PC-3 (cell line): ENCODE measurements around the gene PSMD13. TPM values are rescaled to one million over a fixed set of nuclear protein-coding genes. Genes with fewer than 3 reads are reported as not detected.

Experiments
- ATAC-seq: fragments of 200-7000 bp; cut with Tn5 transposase; 2 replicates; pipeline ENCODE4 v1.9.1; 2020; ENCODE audit warnings: mild to moderate bottlenecking, moderate library complexity
- BruUV-seq: library from RNA; stranded (reverse); fragments of 400-500 nt; replicated peaks from 2 replicates; lab custom pipeline; 2021; lab: Mats Ljungman, UMichigan
- CTCF ChIA-PET: fragments of 300-600 bp; sonication (Branson Sonifier 250); formaldehyde crosslinking; loops from one replicate; lab custom pipeline; 2022; ENCODE audit warnings: antibody characterized with exemption; lab: Charles Lee
- POLR2A ChIA-PET: fragments of 300-600 bp; sonication (Branson Sonifier 250); formaldehyde crosslinking; loops from one replicate; lab custom pipeline; 2022; ENCODE audit warnings: antibody characterized with exemption; ENCODE audit not compliant: unreplicated experiment; lab: Charles Lee
- DNase-seq: peaks from one replicate; pipeline ENCODE4 v3.0.0-alpha.2; 2015
- H2AFZ ChIP-seq: fragments of 300-600 bp; sonication (generic); 2 replicates; pipeline ENCODE4 v1.6.0; 2016; ENCODE audit warnings: antibody characterized with exemption, low read length
- H3F3A ChIP-seq: fragments of 300-600 bp; sonication (generic); one replicate; pipeline ENCODE4 v1.6.0; 2017; ENCODE audit warnings: antibody characterized with exemption, low read length, control low read depth, mild to moderate bottlenecking; ENCODE audit not compliant: unreplicated experiment
- H3K27ac ChIP-seq: fragments of 300-600 bp; sonication (generic); 2 replicates; pipeline ENCODE4 v1.5.1; 2016; ENCODE audit warnings: mild to moderate bottlenecking, low read length
- H3K27me3 ChIP-seq: fragments of 300-600 bp; sonication (generic); 2 replicates; pipeline ENCODE4 v1.6.1; 2016; ENCODE audit warnings: low read length, mixed read lengths
- H3K36me3 ChIP-seq: fragments of 300-600 bp; sonication (generic); 2 replicates; pipeline ENCODE4 v1.6.1; 2016; ENCODE audit warnings: low read depth, mixed run types, low read length, mixed read lengths
- H3K4me1 ChIP-seq: fragments of 300-600 bp; sonication (generic); 2 replicates; pipeline ENCODE4 v1.5.1; 2016; ENCODE audit warnings: low read length; ENCODE audit not compliant: insufficient read depth
- H3K4me2 ChIP-seq: fragments of 300-600 bp; sonication (generic); 2 replicates; pipeline ENCODE4 v1.6.0; 2016; ENCODE audit warnings: low read length
- H3K4me3 ChIP-seq: fragments of 300-600 bp; sonication (generic); 2 replicates; pipeline ENCODE4 v1.5.1; 2016; ENCODE audit warnings: mild to moderate bottlenecking, low read length, mixed read lengths
- H3K79me2 ChIP-seq: fragments of 300-600 bp; sonication (generic); 2 replicates; pipeline ENCODE4 v1.6.1; 2017; ENCODE audit warnings: low read length, mixed read lengths
- H3K9ac ChIP-seq: fragments of 300-600 bp; sonication (generic); 2 replicates; pipeline ENCODE4 v1.6.0; 2016; ENCODE audit warnings: mild to moderate bottlenecking, low read length
- H3K9me2 ChIP-seq: fragments of 300-600 bp; sonication (generic); replicated peaks from 2 replicates; pipeline ENCODE4 v1.6.1; 2016; ENCODE audit warnings: mixed run types, low read length, mixed read lengths
- H3K9me3 ChIP-seq: fragments of 300-600 bp; sonication (generic); 2 replicates; pipeline ENCODE4 v1.6.1; 2016; ENCODE audit warnings: low read length, mixed read lengths
- H4K20me1 ChIP-seq: fragments of 300-600 bp; sonication (generic); 2 replicates; pipeline ENCODE4 v1.6.1; 2016; ENCODE audit warnings: low read length, mixed read lengths
- EZH2 ChIP-seq: fragments of 300-600 bp; sonication (generic); IDR thresholded peaks from one replicate; pipeline ENCODE4 v1.6.1; 2017; ENCODE audit warnings: antibody characterized with exemption, mild to moderate bottlenecking, low read length; ENCODE audit not compliant: unreplicated experiment
- EZH2phosphoT487 ChIP-seq: fragments of 300-600 bp; sonication (generic); IDR thresholded peaks from 2 replicates; pipeline ENCODE4 v1.6.1; 2018; ENCODE audit warnings: mild to moderate bottlenecking, antibody characterized with exemption, low read length, borderline replicate concordance
- intact Hi-C: fragments of 100-400 bp; cut with micrococcal nuclease; formaldehyde crosslinking; loops from 2 replicates; pipeline ENCODE4 v1.9.0; 2023
- total RNA-seq: library from RNA; depleted of rRNA; stranded (reverse); fragments of >200 nt; gene quantifications from 2 replicates; pipeline ENCODE4 v1.2.3, GENCODE V29; 2014
- TF ChIP-seq, protein P1 (sequence below): fragments of 300-600 bp; sonication (generic); conservative IDR thresholded peaks from 2 replicates; pipeline ENCODE4 v1.5.1; 2017; ENCODE audit warnings: antibody characterized with exemption, low read depth, mild to moderate bottlenecking, low read length

PSMD13 gene
- total RNA-seq, 1 experiment from 2014 or later: 255 TPM

DNA sequence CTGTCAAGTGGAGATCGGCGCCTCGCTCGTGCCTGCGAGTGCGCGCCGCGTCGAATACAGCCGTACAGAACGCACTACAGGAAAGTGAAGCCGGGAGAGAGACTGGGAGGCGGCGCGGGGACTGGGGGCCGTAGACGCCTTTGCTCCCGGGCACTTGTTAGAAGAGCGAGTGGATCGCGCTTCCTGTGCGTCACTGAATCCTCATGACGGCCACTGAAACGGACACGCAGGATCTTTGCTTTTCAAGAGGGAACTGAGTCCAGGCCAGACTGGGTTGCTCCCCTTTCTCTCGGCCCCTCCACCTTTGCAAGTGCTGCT, 29.0 kb upstream of the PSMD13 start:
- TF ChIP-seq EZH2phosphoT487 (no peak), EZH2 (no peak)
- TF ChIP-seq, protein P1, sequence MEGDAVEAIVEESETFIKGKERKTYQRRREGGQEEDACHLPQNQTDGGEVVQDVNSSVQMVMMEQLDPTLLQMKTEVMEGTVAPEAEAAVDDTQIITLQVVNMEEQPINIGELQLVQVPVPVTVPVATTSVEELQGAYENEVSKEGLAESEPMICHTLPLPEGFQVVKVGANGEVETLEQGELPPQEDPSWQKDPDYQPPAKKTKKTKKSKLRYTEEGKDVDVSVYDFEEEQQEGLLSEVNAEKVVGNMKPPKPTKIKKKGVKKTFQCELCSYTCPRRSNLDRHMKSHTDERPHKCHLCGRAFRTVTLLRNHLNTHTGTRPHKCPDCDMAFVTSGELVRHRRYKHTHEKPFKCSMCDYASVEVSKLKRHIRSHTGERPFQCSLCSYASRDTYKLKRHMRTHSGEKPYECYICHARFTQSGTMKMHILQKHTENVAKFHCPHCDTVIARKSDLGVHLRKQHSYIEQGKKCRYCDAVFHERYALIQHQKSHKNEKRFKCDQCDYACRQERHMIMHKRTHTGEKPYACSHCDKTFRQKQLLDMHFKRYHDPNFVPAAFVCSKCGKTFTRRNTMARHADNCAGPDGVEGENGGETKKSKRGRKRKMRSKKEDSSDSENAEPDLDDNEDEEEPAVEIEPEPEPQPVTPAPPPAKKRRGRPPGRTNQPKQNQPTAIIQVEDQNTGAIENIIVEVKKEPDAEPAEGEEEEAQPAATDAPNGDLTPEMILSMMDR: no peak
- peak overlapping the region; percentile 98 for H3K27ac ChIP-seq
- H3F3A ChIP-seq: no peaks in the 10 kb centered on the region
- H3K79me2 ChIP-seq: peaks cover 61% of the 10 kb centered on the region
- DNase-seq (peak; percentile 16), ATAC-seq (peak; percentile 13)
- H3K36me3 ChIP-seq: peaks cover 38% of the 10 kb centered on the region
- peak overlapping the region; percentile 98 for H3K9ac ChIP-seq
- peak overlapping the region; percentile 74 for H2AFZ ChIP-seq
- intact Hi-C loops: loop anchor here (1.0 kb wide), 1 partner anchor 28 kb away; the partner anchor contains the start of genes PSMD13 and SIRT3
- ChIA-PET CTCF (no interaction called here), POLR2A (interaction anchor here (0.6 to 1.0 kb wide), 4 partner anchors 19 to 299 kb away, joined by 3 to 8 read pairs (median 4); no protein-coding TSS in a partner anchor)
- BruUV-seq: TSS peak; percentile 85
- H3K4me3 ChIP-seq: peak overlapping the region; percentile 91
- no peaks in the 10 kb centered on the region for H3K27me3 ChIP-seq
- no peaks in the 10 kb centered on the region for H3K9me3 ChIP-seq
- H3K4me1 ChIP-seq: peaks cover 23% of the 10 kb centered on the region
- H3K4me2 ChIP-seq: peak overlapping the region; percentile 97
- no peaks in the 10 kb centered on the region for H3K9me2 ChIP-seq
- H4K20me1 ChIP-seq: no peaks in the 10 kb centered on the region

DNA sequence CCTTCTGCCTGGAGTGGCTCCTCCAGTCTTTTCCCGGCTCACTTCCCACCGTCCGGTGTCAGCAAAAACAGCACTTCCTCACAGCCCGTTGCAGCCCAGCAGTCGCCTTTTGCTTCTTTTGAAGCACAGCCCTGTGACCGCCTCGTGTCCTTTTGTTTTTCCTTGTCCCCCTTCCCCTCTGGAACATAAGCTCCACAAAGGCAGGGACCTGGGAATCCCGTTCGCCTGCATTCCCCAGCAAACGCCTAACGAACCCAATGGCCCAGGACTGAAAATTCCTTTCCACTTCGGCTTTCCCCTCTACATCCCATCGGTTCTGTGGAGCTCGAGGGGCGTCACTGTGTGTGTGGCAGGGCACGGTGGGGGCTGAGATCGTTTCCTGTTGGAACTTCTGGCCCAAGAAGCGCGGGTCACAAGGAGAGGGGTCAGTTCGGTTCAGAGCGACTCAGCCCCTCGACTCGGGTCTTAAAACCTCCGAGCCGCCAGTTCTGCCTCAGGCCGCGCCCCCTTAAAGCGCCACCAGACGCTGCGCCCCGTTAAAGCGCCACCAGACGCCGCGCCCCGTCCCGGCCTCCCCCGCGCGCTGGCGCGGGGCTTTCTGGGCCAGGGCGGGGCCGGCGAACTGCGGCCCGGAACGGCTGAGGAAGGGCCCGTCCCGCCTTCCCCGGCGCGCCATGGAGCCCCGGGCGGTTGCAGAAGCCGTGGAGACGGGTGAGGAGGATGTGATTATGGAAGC, 28.4 kb upstream of the PSMD13 start:
- no peak for TF ChIP-seq EZH2
- TF ChIP-seq, protein P1: no peak
- TF ChIP-seq EZH2phosphoT487: no peak
- TSS peak; percentile 25 for BruUV-seq
- CTCF ChIA-PET: no interaction called here
- Histone ChIP-seq H3K79me2 (peaks cover 61% of the 10 kb centered on the region), H3K4me3 (peak overlapping the region; percentile 91), H3K9ac (peak overlapping the region; percentile 98), H3F3A (no peaks in the 10 kb centered on the region), H2AFZ (peak overlapping the region; percentile 74), H3K4me1 (peaks cover 23% of the 10 kb centered on the region), H3K9me3 (no peaks in the 10 kb centered on the region), H3K36me3 (peaks cover 44% of the 10 kb centered on the region), H3K27me3 (no peaks in the 10 kb centered on the region), H3K4me2 (peak overlapping the region; percentile 97), H4K20me1 (no peaks in the 10 kb centered on the region), H3K27ac (peak overlapping the region; percentile 98), H3K9me2 (no peaks in the 10 kb centered on the region)
- intact Hi-C loops: no loop called here
- peak; percentile 76 for DNase-seq
- peak; percentile 70 for ATAC-seq
- POLR2A ChIA-PET: interaction anchor here (0.6 kb wide), 1 partner anchor 942 kb away, joined by 4 read pairs; no protein-coding TSS in a partner anchor

DNA sequence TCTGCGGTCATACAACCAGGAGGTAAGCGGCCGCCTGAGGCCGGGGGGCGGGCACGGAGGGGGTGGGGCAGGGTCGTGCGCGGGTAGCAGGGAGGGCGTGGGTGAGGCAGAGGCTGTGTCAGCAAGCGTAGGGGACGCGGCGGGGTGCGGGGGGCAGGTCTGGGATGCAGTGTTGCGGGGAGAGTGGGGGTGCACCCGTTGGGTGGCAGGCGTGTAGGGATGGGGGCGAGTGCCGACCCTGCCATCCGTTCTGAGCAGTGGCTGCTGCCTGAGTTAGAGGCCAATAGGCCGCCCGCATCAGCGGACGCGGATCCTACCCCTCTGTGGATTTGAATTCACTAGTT, 27.9 kb upstream of the PSMD13 start:
- DNase-seq (no peak), ATAC-seq (no peak; the same call in 1 of the 2 replicates)
- Histone ChIP-seq H4K20me1 (no peaks in the 10 kb centered on the region), H3K4me1 (peaks cover 23% of the 10 kb centered on the region), H3K9me3 (no peaks in the 10 kb centered on the region), H3K27ac (peak overlapping the region; percentile 98; the same call in 1 of the 2 replicates), H2AFZ (peak overlapping the region; percentile 74), H3F3A (no peaks in the 10 kb centered on the region), H3K9ac (peak overlapping the region; percentile 98), H3K9me2 (no peaks in the 10 kb centered on the region), H3K36me3 (peaks cover 44% of the 10 kb centered on the region), H3K27me3 (no peaks in the 10 kb centered on the region), H3K4me3 (peak overlapping the region; percentile 91), H3K79me2 (peaks cover 61% of the 10 kb centered on the region), H3K4me2 (peak overlapping the region; percentile 97)
- intact Hi-C loops: no loop called here
- POLR2A ChIA-PET: no interaction called here
- no TSS peak for BruUV-seq
- CTCF ChIA-PET: no interaction called here
- TF ChIP-seq EZH2phosphoT487: no peak
- TF ChIP-seq, protein P1: no peak
- TF ChIP-seq EZH2: no peak
